ENCODE results near the gene RAB25. TPM values are rescaled to one million over a fixed set of nuclear protein-coding genes. Genes with fewer than 3 reads are reported as not detected.

RAB25 gene
- total and polyA plus RNA-seq, 2 of the 13 experiments (the other 11 are each of a cell fraction or from before 2014, with no cell fraction given), result 0.20 to 0.22 TPM

DNA sequence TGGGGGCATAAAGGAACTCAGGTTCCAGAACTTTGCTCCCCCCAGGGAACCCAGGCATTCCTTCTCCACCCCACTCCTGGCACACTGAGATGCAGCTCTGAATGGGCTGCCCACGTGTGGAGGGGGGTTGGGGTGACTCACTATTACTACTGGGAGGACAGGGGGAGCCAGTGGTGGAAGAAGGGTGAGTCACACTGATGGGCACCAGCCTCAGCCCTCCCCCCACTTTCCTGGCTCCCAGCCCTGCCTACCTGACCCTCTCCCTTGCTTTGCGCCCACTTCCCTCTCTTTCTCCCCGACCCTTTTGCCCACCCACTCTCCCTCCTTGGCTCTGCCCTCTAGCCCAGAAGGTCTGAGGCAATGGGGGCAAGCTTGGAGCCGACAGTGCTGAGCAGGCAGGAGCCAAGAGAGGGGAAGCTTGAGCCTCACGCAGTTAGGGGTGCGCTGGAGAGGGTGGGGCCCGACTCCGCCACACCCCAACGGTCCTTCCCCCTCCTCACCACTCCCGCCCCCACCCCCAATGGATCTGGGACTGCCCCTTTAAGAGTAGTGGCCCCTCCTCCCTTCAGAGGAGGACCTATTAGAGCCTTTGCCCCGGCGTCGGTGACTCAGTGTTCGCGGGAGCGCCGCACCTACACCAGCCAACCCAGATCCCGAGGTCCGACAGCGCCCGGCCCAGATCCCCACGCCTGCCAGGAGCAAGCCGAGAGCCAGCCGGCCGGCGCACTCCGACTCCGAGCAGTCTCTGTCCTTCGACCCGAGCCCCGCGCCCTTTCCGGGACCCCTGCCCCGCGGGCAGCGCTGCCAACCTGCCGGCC lies 53.4 kb downstream of the RAB25 start, which contains the start of gene LMNA (continued):
- TF ChIP-seq, protein P1, sequence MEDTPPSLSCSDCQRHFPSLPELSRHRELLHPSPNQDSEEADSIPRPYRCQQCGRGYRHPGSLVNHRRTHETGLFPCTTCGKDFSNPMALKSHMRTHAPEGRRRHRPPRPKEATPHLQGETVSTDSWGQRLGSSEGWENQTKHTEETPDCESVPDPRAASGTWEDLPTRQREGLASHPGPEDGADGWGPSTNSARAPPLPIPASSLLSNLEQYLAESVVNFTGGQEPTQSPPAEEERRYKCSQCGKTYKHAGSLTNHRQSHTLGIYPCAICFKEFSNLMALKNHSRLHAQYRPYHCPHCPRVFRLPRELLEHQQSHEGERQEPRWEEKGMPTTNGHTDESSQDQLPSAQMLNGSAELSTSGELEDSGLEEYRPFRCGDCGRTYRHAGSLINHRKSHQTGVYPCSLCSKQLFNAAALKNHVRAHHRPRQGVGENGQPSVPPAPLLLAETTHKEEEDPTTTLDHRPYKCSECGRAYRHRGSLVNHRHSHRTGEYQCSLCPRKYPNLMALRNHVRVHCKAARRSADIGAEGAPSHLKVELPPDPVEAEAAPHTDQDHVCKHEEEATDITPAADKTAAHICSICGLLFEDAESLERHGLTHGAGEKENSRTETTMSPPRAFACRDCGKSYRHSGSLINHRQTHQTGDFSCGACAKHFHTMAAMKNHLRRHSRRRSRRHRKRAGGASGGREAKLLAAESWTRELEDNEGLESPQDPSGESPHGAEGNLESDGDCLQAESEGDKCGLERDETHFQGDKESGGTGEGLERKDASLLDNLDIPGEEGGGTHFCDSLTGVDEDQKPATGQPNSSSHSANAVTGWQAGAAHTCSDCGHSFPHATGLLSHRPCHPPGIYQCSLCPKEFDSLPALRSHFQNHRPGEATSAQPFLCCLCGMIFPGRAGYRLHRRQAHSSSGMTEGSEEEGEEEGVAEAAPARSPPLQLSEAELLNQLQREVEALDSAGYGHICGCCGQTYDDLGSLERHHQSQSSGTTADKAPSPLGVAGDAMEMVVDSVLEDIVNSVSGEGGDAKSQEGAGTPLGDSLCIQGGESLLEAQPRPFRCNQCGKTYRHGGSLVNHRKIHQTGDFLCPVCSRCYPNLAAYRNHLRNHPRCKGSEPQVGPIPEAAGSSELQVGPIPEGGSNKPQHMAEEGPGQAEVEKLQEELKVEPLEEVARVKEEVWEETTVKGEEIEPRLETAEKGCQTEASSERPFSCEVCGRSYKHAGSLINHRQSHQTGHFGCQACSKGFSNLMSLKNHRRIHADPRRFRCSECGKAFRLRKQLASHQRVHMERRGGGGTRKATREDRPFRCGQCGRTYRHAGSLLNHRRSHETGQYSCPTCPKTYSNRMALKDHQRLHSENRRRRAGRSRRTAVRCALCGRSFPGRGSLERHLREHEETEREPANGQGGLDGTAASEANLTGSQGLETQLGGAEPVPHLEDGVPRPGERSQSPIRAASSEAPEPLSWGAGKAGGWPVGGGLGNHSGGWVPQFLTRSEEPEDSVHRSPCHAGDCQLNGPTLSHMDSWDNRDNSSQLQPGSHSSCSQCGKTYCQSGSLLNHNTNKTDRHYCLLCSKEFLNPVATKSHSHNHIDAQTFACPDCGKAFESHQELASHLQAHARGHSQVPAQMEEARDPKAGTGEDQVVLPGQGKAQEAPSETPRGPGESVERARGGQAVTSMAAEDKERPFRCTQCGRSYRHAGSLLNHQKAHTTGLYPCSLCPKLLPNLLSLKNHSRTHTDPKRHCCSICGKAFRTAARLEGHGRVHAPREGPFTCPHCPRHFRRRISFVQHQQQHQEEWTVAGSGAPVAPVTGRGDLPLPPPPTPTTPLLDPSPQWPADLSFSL (CRISPR knock-in tag; IDR thresholded peaks at IDR 0.05), result no peak
- TF ChIP-seq MED13 (CRISPR knock-in tag; IDR thresholded peaks at IDR 0.05), result no peak
- TF ChIP-seq MATR3 (CRISPR knock-in tag; IDR thresholded peaks at IDR 0.05), result no peak
- no peak for TF ChIP-seq ZNF430 (CRISPR knock-in tag; IDR thresholded peaks at IDR 0.05)
- TF ChIP-seq ZNF800 (CRISPR knock-in tag; IDR thresholded peaks at IDR 0.05), result no peak
- no peak for TF ChIP-seq SOX13 (IDR thresholded peaks at IDR 0.05)
- TF ChIP-seq SOX13 (CRISPR knock-in tag; conservative IDR thresholded peaks at IDR 0.05 in 1 of 2, IDR thresholded peaks at IDR 0.05 in 1 of 2), result no peak
- no peak for TF ChIP-seq HMG20B (CRISPR knock-in tag; conservative IDR thresholded peaks at IDR 0.05)
- no peak for TF ChIP-seq THAP7 (CRISPR knock-in tag; IDR thresholded peaks at IDR 0.05)
- TF ChIP-seq ZNF562 (CRISPR knock-in tag; IDR thresholded peaks at IDR 0.05; ENCODE audit: borderline replicate concordance), result no peak
- no peak for TF ChIP-seq CSRNP2 (CRISPR knock-in tag; conservative IDR thresholded peaks at IDR 0.05; ENCODE audit: low read depth)
- no peak for TF ChIP-seq NFIB (CRISPR knock-in tag; IDR thresholded peaks at IDR 0.05; ENCODE audit: borderline replicate concordance)
- TF ChIP-seq, protein P2, sequence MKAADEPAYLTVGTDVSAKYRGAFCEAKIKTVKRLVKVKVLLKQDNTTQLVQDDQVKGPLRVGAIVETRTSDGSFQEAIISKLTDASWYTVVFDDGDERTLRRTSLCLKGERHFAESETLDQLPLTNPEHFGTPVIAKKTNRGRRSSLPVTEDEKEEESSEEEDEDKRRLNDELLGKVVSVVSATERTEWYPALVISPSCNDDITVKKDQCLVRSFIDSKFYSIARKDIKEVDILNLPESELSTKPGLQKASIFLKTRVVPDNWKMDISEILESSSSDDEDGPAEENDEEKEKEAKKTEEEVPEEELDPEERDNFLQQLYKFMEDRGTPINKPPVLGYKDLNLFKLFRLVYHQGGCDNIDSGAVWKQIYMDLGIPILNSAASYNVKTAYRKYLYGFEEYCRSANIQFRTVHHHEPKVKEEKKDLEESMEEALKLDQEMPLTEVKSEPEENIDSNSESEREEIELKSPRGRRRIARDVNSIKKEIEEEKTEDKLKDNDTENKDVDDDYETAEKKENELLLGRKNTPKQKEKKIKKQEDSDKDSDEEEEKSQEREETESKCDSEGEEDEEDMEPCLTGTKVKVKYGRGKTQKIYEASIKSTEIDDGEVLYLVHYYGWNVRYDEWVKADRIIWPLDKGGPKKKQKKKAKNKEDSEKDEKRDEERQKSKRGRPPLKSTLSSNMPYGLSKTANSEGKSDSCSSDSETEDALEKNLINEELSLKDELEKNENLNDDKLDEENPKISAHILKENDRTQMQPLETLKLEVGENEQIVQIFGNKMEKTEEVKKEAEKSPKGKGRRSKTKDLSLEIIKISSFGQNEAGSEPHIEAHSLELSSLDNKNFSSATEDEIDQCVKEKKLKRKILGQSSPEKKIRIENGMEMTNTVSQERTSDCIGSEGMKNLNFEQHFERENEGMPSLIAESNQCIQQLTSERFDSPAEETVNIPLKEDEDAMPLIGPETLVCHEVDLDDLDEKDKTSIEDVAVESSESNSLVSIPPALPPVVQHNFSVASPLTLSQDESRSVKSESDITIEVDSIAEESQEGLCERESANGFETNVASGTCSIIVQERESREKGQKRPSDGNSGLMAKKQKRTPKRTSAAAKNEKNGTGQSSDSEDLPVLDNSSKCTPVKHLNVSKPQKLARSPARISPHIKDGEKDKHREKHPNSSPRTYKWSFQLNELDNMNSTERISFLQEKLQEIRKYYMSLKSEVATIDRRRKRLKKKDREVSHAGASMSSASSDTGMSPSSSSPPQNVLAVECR (CRISPR knock-in tag; IDR thresholded peaks at IDR 0.05; ENCODE audit: borderline replicate concordance), result peak; percentile 87; the same call in 1 of the 2 replicates
